Ishikawa (cell line): Measurements from ENCODE around the gene NOL9.
A peak's percentile ranks its signal among the peaks of the same experiment; 100 is the strongest.

ENCODE experiments used
- CEBPB ChIP-seq: IDR thresholded peaks from 2 replicates; pipeline ENCODE4 v1.6.1; 2012
- EP300 ChIP-seq: IDR thresholded peaks from 2 replicates; pipeline ENCODE4 v1.6.1; 2012; ENCODE audit warnings: borderline replicate concordance
- MAX ChIP-seq: IDR thresholded peaks from 2 replicates; pipeline ENCODE4 v1.6.1; 2012
- TAF1 ChIP-seq: IDR thresholded peaks from 2 replicates; pipeline ENCODE4 v1.6.1; 2012; ENCODE audit warnings: low read depth, mild to moderate bottlenecking
- TEAD4 ChIP-seq: IDR thresholded peaks from 2 replicates; pipeline ENCODE4 v1.6.1; 2012
- YY1 ChIP-seq: IDR thresholded peaks from 2 replicates; pipeline ENCODE4 v1.6.1; 2012; ENCODE audit warnings: low read depth
- ZBTB7A ChIP-seq: IDR thresholded peaks from 2 replicates; pipeline ENCODE4 v1.6.1; 2012; ENCODE audit warnings: low read depth

GRCh38 chr1:6554031-6554906 is at the start of gene NOL9:
- TF ChIP-seq TEAD4 (peak; percentile 36; the same call in 1 of the 2 replicates), EP300 (peak; percentile 54; the same call in 1 of the 2 replicates), YY1 (peak; percentile 96), ZBTB7A (peak; percentile 87), TAF1 (peak; percentile 96), CEBPB (0 out of 2 replicates have a peak, but pooled peaks have one; percentile 32), MAX (peak; percentile 69)
